WERI-Rb-1 (cell line): ENCODE measurements around the gene CHIC2.
"Not testable (repeated sequence)": the region's sequence is repeated elsewhere in the genome, so short reads cannot be mapped to it uniquely, and the experiment has no call there.

ENCODE experiments used
- DNase-seq: peaks from one replicate; pipeline ENCODE4 v3.0.0-alpha.2; 2020
- H3K27ac ChIP-seq: fragments of 250-450 bp; sonication (Bioruptor Pico); 2 replicates; pipeline ENCODE4 v1.5.1; 2020; ENCODE audit warnings: mild to moderate bottlenecking, moderate library complexity
- H3K27me3 ChIP-seq: fragments of 250-450 bp; sonication (Bioruptor Pico); 2 replicates; pipeline ENCODE4 v1.5.1; 2021; ENCODE audit warnings: mild to moderate bottlenecking, low read depth, moderate library complexity; ENCODE audit not compliant: insufficient read depth, severe bottlenecking
- H3K36me3 ChIP-seq: fragments of 250-450 bp; sonication (Bioruptor Pico); 2 replicates; pipeline ENCODE4 v1.5.1; 2020; ENCODE audit warnings: mild to moderate bottlenecking, moderate library complexity
- H3K4me3 ChIP-seq: 2 replicates; pipeline ENCODE4 v1.5.1; 2011; ENCODE audit warnings: low read depth, mild to moderate bottlenecking, control low read depth, low read length
- H3K9me3 ChIP-seq: fragments of 250-450 bp; sonication (Bioruptor Pico); 2 replicates; pipeline ENCODE4 v1.5.1; 2021; ENCODE audit warnings: mild to moderate bottlenecking, moderate library complexity; ENCODE audit not compliant: severe bottlenecking
- TF ChIP-seq, protein P1 (sequence below): IDR thresholded peaks from 2 replicates; pipeline ENCODE4 v1.5.1; 2011; ENCODE audit warnings: low read depth, mild to moderate bottlenecking, control low read depth, inconsistent platforms, low read length

The CHIC2 gene

DNA sequence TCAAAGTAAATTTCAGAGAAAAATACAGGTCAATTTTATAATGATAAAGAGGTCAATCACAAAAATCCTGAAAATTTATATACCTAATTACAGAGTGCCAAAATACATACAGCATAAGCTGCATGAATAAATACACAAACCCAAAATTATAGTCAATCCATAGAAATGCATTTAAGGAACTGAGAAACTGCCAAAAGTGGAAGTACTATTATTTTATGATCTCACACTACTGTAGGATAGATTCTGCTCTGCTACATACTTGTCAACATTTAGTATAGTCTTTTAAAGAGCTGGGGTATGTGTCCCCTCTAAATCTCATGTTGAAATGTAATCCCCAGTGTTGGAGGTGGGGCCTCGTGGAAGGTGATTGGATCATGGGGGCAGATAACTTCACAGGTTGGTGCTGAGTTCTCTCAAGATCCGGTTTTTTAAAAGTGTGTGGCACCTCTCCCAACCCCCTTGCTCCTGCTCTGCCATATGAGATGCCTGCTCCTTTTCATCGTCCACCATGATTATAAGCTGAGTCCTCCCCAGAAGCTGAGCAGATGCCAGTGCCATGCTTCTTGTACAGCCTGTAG, 31.8 kb downstream of the CHIC2 start:
- H3K27me3 ChIP-seq, result no peaks in the 10 kb centered on the region
- H3K4me3 ChIP-seq, result no peak overlapping the region
- H3K36me3 ChIP-seq, result no peaks in the 10 kb centered on the region
- no peaks in the 10 kb centered on the region for H3K9me3 ChIP-seq
- TF ChIP-seq, protein P1, sequence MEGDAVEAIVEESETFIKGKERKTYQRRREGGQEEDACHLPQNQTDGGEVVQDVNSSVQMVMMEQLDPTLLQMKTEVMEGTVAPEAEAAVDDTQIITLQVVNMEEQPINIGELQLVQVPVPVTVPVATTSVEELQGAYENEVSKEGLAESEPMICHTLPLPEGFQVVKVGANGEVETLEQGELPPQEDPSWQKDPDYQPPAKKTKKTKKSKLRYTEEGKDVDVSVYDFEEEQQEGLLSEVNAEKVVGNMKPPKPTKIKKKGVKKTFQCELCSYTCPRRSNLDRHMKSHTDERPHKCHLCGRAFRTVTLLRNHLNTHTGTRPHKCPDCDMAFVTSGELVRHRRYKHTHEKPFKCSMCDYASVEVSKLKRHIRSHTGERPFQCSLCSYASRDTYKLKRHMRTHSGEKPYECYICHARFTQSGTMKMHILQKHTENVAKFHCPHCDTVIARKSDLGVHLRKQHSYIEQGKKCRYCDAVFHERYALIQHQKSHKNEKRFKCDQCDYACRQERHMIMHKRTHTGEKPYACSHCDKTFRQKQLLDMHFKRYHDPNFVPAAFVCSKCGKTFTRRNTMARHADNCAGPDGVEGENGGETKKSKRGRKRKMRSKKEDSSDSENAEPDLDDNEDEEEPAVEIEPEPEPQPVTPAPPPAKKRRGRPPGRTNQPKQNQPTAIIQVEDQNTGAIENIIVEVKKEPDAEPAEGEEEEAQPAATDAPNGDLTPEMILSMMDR, result no peak
- DNase-seq, result no peak
- H3K27ac ChIP-seq, result no peak overlapping the region

DNA sequence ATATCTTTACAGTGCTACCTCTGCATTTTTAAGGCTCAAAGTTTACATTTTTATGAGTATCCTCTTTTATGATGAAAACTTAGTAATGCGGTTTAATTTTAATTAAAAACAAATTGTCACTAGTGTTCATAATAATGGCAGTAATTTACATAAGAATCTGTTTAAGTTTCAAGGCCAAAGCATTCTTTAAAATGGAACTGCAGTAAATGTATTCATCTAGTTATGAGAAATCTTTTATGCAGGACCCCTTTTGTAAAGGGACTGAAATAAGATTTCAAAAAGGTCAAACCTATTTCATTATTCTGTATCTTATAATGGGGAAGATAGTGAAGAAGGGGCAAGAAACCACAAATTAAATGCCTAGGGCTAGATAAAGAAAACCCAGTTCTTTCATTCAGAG, 37.1 kb downstream of the CHIC2 start:
- TF ChIP-seq, protein P1, result no peak

DNA sequence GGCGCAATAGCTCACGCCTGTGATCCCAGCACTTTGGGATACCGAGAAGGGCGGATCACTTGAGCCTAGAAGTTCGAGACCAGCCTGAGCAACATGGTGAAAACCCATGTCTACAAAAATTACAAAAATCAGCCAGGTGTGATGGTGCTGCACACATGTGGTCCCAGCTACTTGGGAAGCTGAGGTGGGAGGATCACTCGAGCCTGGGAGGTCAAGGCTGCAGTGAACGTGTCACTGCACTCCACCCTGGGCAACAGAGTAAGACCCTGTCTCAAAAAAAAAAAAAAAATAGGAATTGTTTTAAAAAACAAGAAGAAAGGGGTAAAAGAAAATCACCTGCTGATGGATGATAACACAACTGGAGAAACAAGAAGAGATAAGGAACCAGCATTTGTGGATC, 38.8 kb downstream of the CHIC2 start:
- no peaks in the 10 kb centered on the region for H3K36me3 ChIP-seq
- no peaks in the 10 kb centered on the region for H3K9me3 ChIP-seq
- TF ChIP-seq, protein P1, result no peak
- no peak overlapping the region for H3K4me3 ChIP-seq
- no peak overlapping the region for H3K27ac ChIP-seq
- no peak for DNase-seq
- no peaks in the 10 kb centered on the region for H3K27me3 ChIP-seq

More for the DNA sequence above, 37.1 kb downstream of the CHIC2 start:
- H3K4me3 ChIP-seq, result no peak overlapping the region
- H3K9me3 ChIP-seq, result no peaks in the 10 kb centered on the region
- H3K27ac ChIP-seq, result no peak overlapping the region
- no peaks in the 10 kb centered on the region for H3K36me3 ChIP-seq
- no peaks in the 10 kb centered on the region for H3K27me3 ChIP-seq
- DNase-seq, result no peak

DNA sequence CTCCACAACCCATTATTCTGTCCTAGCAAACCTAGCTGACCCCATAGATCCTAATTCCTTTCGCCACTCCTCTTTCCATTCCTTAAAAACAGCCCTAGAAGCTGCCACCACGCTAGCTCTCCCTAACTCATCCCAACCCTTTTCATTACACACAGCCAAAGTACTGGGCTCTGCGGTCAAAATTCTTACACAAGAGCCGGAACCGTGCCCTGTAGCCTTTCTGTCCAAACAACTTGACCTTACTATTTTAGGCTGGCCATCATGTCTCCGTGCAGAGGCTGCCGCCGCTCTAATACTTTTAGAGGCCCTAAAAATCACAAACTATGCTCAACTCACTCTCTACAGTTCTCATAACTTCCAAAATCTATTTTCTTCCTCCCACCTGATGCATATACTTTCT, 41.4 kb downstream of the CHIC2 start:
- not testable (repeated sequence) for DNase-seq, H3K27me3 ChIP-seq, H3K9me3 ChIP-seq, H3K4me3 ChIP-seq, H3K27ac ChIP-seq, H3K36me3 ChIP-seq

DNA sequence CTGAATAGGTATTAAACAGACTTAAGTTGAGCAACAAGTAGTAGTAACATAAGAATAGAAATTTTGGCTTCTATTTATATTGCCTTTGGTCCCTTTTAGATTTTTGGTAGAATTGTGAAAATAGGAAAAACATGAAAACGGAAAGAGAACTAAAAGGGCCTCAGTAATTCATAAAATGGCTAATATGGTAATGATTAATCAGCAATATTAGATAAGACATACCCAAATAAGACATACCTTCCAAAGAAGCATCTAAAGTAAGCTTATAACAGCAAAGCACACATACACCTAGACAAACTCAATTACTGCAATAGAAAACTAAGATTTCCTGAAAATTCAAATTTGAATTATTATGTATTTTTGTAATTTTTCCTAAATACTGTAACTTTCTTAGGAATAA, 46.4 kb downstream of the CHIC2 start:
- Histone ChIP-seq H3K27me3 (no peaks in the 10 kb centered on the region), H3K36me3 (no peaks in the 10 kb centered on the region), H3K9me3 (no peaks in the 10 kb centered on the region), H3K4me3 (no peak overlapping the region), H3K27ac (no peak overlapping the region)
- TF ChIP-seq, protein P1, result no peak
- no peak for DNase-seq

DNA sequence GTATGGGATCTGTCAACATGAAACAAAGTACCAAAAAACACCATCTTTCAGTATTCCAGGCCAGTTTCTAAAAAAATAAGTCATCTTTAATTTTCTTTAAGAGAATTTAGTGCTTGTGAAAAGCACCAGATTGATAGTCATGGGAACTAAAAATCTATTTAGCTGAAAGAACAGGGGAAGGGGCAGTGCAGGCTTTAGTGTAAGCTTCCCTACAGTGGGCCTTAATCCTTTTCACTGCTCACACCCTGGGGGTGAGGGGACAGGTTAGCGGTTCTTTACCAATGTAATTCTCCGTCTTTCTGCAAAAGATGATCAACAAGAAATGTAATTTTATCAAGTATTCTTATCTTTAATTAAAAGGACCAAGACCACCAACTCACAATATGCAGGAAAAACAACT, 47.1 kb downstream of the CHIC2 start:
- Histone ChIP-seq H3K4me3 (no peak overlapping the region), H3K9me3 (no peaks in the 10 kb centered on the region), H3K27me3 (no peaks in the 10 kb centered on the region), H3K36me3 (no peaks in the 10 kb centered on the region), H3K27ac (no peak overlapping the region)
- TF ChIP-seq, protein P1, result no peak
- no peak for DNase-seq
